HCT116 (cell line): ENCODE data around the gene SPATA7. TPM values are rescaled to one million over a fixed set of nuclear protein-coding genes. Genes with fewer than 3 reads are reported as not detected.

Experiments used
- ATAC-seq: fragments of 200-7000 bp; cut with Tn5 transposase; 2 replicates; pipeline ENCODE4 v1.9.1; 2020; ENCODE audit warnings: mild to moderate bottlenecking, moderate library complexity
- BruUV-seq: library from RNA; stranded (reverse); fragments of 400-500 nt; replicated peaks from 2 replicates; lab custom pipeline; 2021; lab: Mats Ljungman, UMichigan
- CTCF ChIA-PET: fragments of 300-600 bp; sonication (Branson Sonifier 250); formaldehyde crosslinking; loops from one replicate; lab custom pipeline; 2021; ENCODE audit warnings: antibody characterized with exemption; lab: Charles Lee
- POLR2A ChIA-PET: fragments of 300-600, 350-600 bp; sonication (Branson Sonifier 250); formaldehyde crosslinking; loops from one replicate; lab custom pipeline; 2021; ENCODE audit warnings: antibody characterized with exemption; lab: Charles Lee
- RAD21 ChIA-PET, 2 experiments: fragments of 300-600 bp; sonication (Branson Sonifier 250); formaldehyde crosslinking; loops; one replicate each; lab custom pipeline; 2023; ENCODE audit warnings: low total read pairs in 2 of 2; ENCODE audit not compliant: uncharacterized antibody in 2 of 2, unreplicated experiment in 2 of 2, low non-redundant PET in 1 of 2; lab: Charles Lee
- DNase-seq: peaks from one replicate; pipeline ENCODE4 v3.0.0-alpha.2; 2010; ENCODE audit warnings: low read depth, low spot score
- H2AFZ ChIP-seq: fragments of 200-600 bp; shearing (Covaris generic), sonication (generic); 2 replicates; pipeline ENCODE4 v1.6.1; 2017; ENCODE audit warnings: low read depth, mixed run types, mixed read lengths, antibody characterized with exemption, low read length; ENCODE audit not compliant: poor library complexity, severe bottlenecking
- H3K27ac ChIP-seq: 2 replicates; pipeline ENCODE4 v1.5.1; 2012; ENCODE audit warnings: low read depth, low read length
- H3K27me3 ChIP-seq: fragments of 200-600 bp; sonication (generic); 2 replicates; pipeline ENCODE4 v1.6.1; 2016; ENCODE audit warnings: mixed run types, low read length, mixed read lengths; ENCODE audit not compliant: insufficient read depth
- H3K36me3 ChIP-seq, 2 experiments: fragments of 200-500 bp in 1 of 2; fragments of 200-600 bp in 1 of 2; sonication (Bioruptor generic) in 1 of 2; sonication (generic) in 1 of 2; 2 replicates each; pipeline versions ENCODE4 v1.5.1 to v1.6.1; 2014 to 2016; ENCODE audit warnings: low read length in 2 of 2, inconsistent platforms in 1 of 2, mixed read lengths in 1 of 2, mixed run types in 1 of 2; ENCODE audit not compliant: insufficient read depth in 2 of 2, control insufficient read depth in 1 of 2
- H3K4me1 ChIP-seq, 2 experiments: fragments of 200-600 bp in 1 of 2; sonication (generic) in 1 of 2; 2 replicates each; pipeline versions ENCODE4 v1.5.1 to v1.6.1; 2012 to 2017; ENCODE audit warnings: low read length in 2 of 2, inconsistent platforms in 1 of 2, mild to moderate bottlenecking in 1 of 2, mixed read lengths in 1 of 2, mixed run types in 1 of 2, moderate library complexity in 1 of 2; ENCODE audit not compliant: insufficient read depth in 2 of 2, control insufficient read depth in 1 of 2
- H3K4me2 ChIP-seq: fragments of 200-600 bp; sonication (generic); 2 replicates; pipeline ENCODE4 v1.6.1; 2017; ENCODE audit warnings: mixed run types, low read length, mixed read lengths
- H3K4me3 ChIP-seq, 2 experiments: fragments of 200-600 bp in 1 of 2; sonication (generic) in 1 of 2; replicated peaks in 1 of 2; 2 replicates each; pipeline ENCODE4 v1.5.1; 2011 to 2016; ENCODE audit warnings: low read length in 2 of 2, control low read depth in 1 of 2, low read depth in 1 of 2, mild to moderate bottlenecking in 1 of 2, mixed read lengths in 1 of 2, mixed run types in 1 of 2
- H3K79me2 ChIP-seq: fragments of 200-600 bp; sonication (generic); 2 replicates; pipeline ENCODE4 v1.6.1; 2017; ENCODE audit warnings: mild to moderate bottlenecking, mixed run types, low read length, moderate library complexity, mixed read lengths; ENCODE audit not compliant: insufficient read depth
- H3K9ac ChIP-seq: fragments of 200-600 bp; sonication (generic); 2 replicates; pipeline ENCODE4 v1.6.1; 2016; ENCODE audit warnings: low read length, mixed read lengths
- H3K9me2 ChIP-seq: fragments of 200-600 bp; sonication (generic), shearing (Covaris generic); 2 replicates; pipeline ENCODE4 v1.6.1; 2017; ENCODE audit warnings: mixed run types, mild to moderate bottlenecking, moderate library complexity; ENCODE audit not compliant: insufficient read depth
- H3K9me3 ChIP-seq, 2 experiments: fragments of 200-500 bp in 1 of 2; fragments of 200-600 bp in 1 of 2; sonication (Bioruptor generic) in 1 of 2; sonication (generic) in 1 of 2; 2 replicates each; pipeline ENCODE4 v1.6.1; 2014 to 2017; ENCODE audit warnings: low read length in 2 of 2, mixed read lengths in 2 of 2, inconsistent platforms in 1 of 2, low read depth in 1 of 2, mild to moderate bottlenecking in 1 of 2, mixed run types in 1 of 2, moderate library complexity in 1 of 2; ENCODE audit not compliant: control insufficient read depth in 1 of 2, insufficient read depth in 1 of 2
- H4K20me1 ChIP-seq: fragments of 200-600 bp; sonication (generic), shearing (Covaris generic); 2 replicates; pipeline ENCODE4 v1.6.1; 2017; ENCODE audit warnings: mixed run types, mild to moderate bottlenecking, moderate library complexity; ENCODE audit not compliant: insufficient read depth
- CTCF ChIP-seq, 3 experiments: fragments of 200-600 bp in 1 of 3; sonication (generic) in 1 of 3; IDR thresholded peaks in 2 of 3; conservative IDR thresholded peaks in 1 of 3; 2 replicates each; pipeline ENCODE4 v1.5.1; 2012 to 2017; ENCODE audit warnings: low read depth in 2 of 3, low read length in 2 of 3, antibody characterized with exemption in 1 of 3, borderline replicate concordance in 1 of 3, control low read depth in 1 of 3, mild to moderate bottlenecking in 1 of 3, mixed read lengths in 1 of 3, mixed run types in 1 of 3, moderate library complexity in 1 of 3; ENCODE audit not compliant: insufficient read depth in 1 of 3
- REST ChIP-seq: IDR thresholded peaks from 2 replicates; pipeline ENCODE4 v1.6.1; 2012; ENCODE audit warnings: low read depth
- intact Hi-C: fragments of 100-400 bp; cut with micrococcal nuclease; formaldehyde crosslinking; loops from 2 replicates; pipeline ENCODE4 v1.10.0; 2022
- total RNA-seq: library from RNA; stranded (reverse); gene quantifications from one replicate; pipeline ENCODE4 v1.2.1, GENCODE V29; 2021; ENCODE audit not compliant: unreplicated experiment

SPATA7 gene
- total RNA-seq, 1 experiment from 2014 or later = 6.2 TPM

GRCh38 chr14:88452231-88452630, 66.8 kb downstream of the SPATA7 start:
- no peak for ATAC-seq
- DNase-seq = no peak

More at GRCh38 chr14:88452231-88452630, 66.8 kb downstream of the SPATA7 start:
- Histone ChIP-seq H3K4me2 (no peak overlapping the region), H3K9me3 (no peaks in the 10 kb centered on the region), H3K79me2 (no peaks in the 10 kb centered on the region), H3K4me3 (no peak overlapping the region), H3K4me1 (no peaks in the 10 kb centered on the region), H3K27me3 (no peaks in the 10 kb centered on the region), H3K9me2 (no peaks in the 10 kb centered on the region), H3K9ac (no peak overlapping the region), H3K36me3 (no peaks in the 10 kb centered on the region), H3K27ac (no peak overlapping the region), H4K20me1 (no peaks in the 10 kb centered on the region), H2AFZ (no peak overlapping the region)
- intact Hi-C loops = no loop called here
- CTCF ChIA-PET = no interaction called here
- POLR2A ChIA-PET = no interaction called here
- BruUV-seq = no TSS peak
- RAD21 ChIA-PET = no interaction called here
- TF ChIP-seq REST = no peak
- TF ChIP-seq CTCF (IDR thresholded peaks at IDR 0.05 in 2 of 3, conservative IDR thresholded peaks at IDR 0.05 in 1 of 3; ENCODE audit: borderline replicate concordance in 1 of 3, insufficient read depth in 1 of 3, low read depth in 2 of 3, low read length in 2 of 3) = 0 out of 6 replicates have a peak, but pooled peaks of 1 of the 3 experiments have one; percentile 13
